BE2C (cell line): ENCODE results near the gene PCYT1B.
A peak's percentile ranks its signal among the peaks of the same experiment; 100 is the strongest.
"Not testable (repeated sequence)": the region's sequence is repeated elsewhere in the genome, so short reads cannot be mapped to it uniquely, and the experiment has no call there.

Experiments
- DNase-seq: peaks from one replicate; pipeline ENCODE4 v3.0.0-alpha.2; 2020
- H3K27me3 ChIP-seq: fragments of 250-450 bp; sonication (Bioruptor Pico); 2 replicates; pipeline ENCODE4 v1.5.1; 2020; ENCODE audit warnings: mild to moderate bottlenecking
- H3K36me3 ChIP-seq: fragments of 250-450 bp; sonication (Bioruptor Pico); 2 replicates; pipeline ENCODE4 v1.5.1; 2020; ENCODE audit warnings: mild to moderate bottlenecking
- H3K4me1 ChIP-seq: fragments of 250-450 bp; sonication (Bioruptor Pico); 2 replicates; pipeline ENCODE4 v1.5.1; 2020
- H3K4me3 ChIP-seq: 2 replicates; pipeline ENCODE4 v1.5.1; 2011; ENCODE audit warnings: low read depth, low read length
- H3K9me3 ChIP-seq: fragments of 250-450 bp; sonication (Bioruptor Pico); 2 replicates; pipeline ENCODE4 v1.5.1; 2020
- TF ChIP-seq, protein P1 (sequence below): IDR thresholded peaks from 2 replicates; pipeline ENCODE4 v1.5.1; 2012; ENCODE audit warnings: mild to moderate bottlenecking, low read depth, low read length

Gene PCYT1B

DNA sequence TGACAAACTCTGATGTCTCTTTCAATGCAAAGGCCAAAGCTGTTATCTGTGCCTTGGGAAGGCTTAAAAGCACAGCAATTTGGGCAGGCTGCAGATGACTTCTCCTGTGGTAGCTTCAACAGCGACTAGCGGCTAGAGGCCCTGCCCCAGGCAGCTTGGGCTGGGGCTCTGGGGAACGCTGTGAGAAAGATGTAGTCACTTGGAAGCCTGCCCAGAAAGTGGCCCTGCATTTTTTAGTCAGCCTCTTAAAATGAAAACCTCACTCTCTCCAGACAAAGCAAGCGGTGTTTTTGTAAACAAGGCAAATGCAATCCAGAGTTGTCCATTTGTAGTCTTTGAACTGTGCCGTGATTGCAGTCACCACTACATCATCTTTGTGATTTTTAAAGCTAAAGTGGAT is 27.5 kb downstream of the PCYT1B start:
- peak; percentile 60 for DNase-seq

DNA sequence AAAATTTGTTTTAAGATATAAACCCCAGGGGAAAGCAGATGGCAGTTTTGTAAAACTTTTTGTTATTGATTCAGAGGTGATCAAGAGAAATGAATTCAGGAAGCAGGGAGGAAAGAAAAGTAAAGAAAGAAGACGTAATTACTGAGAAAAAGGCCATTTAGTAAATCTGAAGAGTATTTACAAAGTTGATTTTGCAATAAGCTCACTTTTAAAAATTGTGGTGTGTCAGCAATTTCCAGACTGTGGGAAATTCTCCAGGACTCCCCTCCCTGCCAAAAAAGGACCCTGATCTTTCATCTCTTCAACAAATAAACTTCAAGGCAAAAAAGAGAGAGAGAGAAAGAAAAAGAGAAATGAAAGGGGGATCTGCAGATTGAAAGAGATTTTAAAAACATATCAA is 36.6 kb downstream of the PCYT1B start:
- TF ChIP-seq, protein P1, sequence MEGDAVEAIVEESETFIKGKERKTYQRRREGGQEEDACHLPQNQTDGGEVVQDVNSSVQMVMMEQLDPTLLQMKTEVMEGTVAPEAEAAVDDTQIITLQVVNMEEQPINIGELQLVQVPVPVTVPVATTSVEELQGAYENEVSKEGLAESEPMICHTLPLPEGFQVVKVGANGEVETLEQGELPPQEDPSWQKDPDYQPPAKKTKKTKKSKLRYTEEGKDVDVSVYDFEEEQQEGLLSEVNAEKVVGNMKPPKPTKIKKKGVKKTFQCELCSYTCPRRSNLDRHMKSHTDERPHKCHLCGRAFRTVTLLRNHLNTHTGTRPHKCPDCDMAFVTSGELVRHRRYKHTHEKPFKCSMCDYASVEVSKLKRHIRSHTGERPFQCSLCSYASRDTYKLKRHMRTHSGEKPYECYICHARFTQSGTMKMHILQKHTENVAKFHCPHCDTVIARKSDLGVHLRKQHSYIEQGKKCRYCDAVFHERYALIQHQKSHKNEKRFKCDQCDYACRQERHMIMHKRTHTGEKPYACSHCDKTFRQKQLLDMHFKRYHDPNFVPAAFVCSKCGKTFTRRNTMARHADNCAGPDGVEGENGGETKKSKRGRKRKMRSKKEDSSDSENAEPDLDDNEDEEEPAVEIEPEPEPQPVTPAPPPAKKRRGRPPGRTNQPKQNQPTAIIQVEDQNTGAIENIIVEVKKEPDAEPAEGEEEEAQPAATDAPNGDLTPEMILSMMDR = no peak
- Histone ChIP-seq H3K4me1 (no peaks in the 10 kb centered on the region), H3K4me3 (no peak overlapping the region), H3K9me3 (no peaks in the 10 kb centered on the region), H3K27me3 (no peaks in the 10 kb centered on the region), H3K36me3 (no peaks in the 10 kb centered on the region)
- DNase-seq = no peak

More for the DNA sequence above, 27.5 kb downstream of the PCYT1B start:
- no peaks in the 10 kb centered on the region for H3K27me3 ChIP-seq
- 0 out of 2 replicates have a peak, but pooled peaks cover 3% of the 10 kb centered on the region for H3K4me1 ChIP-seq
- TF ChIP-seq, protein P1 = no peak
- no peak overlapping the region for H3K4me3 ChIP-seq
- H3K9me3 ChIP-seq = no peaks in the 10 kb centered on the region
- no peaks in the 10 kb centered on the region for H3K36me3 ChIP-seq

DNA sequence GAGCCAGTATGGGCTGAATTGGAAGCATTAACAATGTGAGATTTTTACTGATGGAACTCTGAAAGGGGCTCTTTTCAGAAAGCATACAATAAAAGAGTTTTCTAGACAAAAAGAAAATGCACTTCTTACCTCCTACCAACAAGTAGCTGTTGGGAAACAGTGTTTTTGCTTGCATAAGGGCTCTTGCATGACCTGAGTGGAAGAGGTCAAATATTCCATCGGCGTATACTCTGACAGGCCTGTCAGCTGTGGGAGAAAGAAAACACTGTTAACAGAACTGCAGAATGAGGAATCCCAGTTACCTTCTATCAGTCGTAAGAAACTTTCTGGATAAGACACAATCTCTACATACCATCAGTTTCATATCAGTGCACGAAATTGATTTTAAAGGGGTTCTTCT is 39.5 kb downstream of the PCYT1B start:
- Histone ChIP-seq H3K36me3 (no peaks in the 10 kb centered on the region), H3K4me1 (no peaks in the 10 kb centered on the region), H3K27me3 (no peaks in the 10 kb centered on the region), H3K4me3 (no peak overlapping the region), H3K9me3 (no peaks in the 10 kb centered on the region)
- DNase-seq = no peak
- TF ChIP-seq, protein P1 = no peak

DNA sequence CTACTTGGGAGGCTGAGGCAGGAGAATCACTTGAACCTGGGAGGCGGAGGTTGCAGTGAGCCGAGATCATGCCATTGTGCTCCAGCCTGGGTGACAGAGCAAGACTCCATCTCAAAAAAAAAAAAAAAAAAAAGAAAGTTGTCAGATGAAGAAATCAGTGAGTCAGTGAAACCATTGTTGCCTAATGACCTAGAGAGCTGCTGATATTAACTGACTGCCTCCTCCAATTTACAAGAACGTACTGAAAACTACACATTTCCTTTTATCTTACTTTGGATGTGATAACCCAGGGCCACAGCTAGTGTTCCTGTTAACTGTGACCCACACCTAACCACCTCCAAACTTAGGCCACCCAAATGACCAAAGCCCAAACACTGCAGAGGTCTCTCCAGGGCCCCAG is 41.2 kb downstream of the PCYT1B start:
- not testable (repeated sequence) for H3K4me1 ChIP-seq, DNase-seq, H3K36me3 ChIP-seq, H3K27me3 ChIP-seq, H3K9me3 ChIP-seq, H3K4me3 ChIP-seq

DNA sequence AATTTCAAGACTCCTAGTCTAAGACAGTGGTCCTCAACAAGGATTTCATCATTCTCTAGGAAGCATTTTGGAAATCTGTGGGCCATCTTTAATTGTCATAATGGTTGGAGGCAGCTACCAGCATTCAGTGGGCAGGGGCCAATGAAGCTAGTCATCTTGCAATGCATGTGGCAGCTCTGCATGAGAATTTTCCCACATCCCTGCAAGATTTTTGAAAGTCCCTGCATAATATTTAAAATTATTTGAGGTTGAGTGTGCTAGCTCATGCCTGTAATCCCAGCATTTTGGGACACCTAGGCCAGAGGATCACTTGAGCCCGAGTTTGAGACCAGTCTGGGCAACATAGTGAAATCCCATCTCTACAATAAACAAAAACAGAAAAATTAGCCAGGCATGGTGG is 44.0 kb downstream of the PCYT1B start:
- H3K36me3 ChIP-seq = no peaks in the 10 kb centered on the region
- no peak overlapping the region for H3K4me3 ChIP-seq
- DNase-seq = no peak
- TF ChIP-seq, protein P1 = no peak
- no peaks in the 10 kb centered on the region for H3K27me3 ChIP-seq
- H3K4me1 ChIP-seq = no peaks in the 10 kb centered on the region
- no peaks in the 10 kb centered on the region for H3K9me3 ChIP-seq

DNA sequence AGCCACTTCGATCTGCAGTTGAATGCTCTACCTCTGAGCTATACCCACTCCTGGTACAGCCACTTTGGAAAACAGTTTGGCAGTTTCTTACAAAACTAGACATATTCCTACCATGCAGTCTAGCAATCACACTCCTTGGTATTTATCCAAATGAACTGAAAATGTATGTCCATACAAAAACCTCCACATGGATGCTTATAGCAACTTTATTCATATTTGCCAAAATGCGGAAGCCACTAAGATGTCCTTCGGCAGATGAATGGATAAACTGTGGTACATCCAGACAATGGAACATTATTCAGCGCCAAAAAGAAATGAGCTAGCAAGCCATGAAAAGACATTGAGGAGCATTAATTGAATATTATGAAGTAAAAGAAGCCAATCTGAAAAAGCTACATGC is 45.3 kb downstream of the PCYT1B start:
- DNase-seq = no peak
- Histone ChIP-seq H3K36me3 (no peaks in the 10 kb centered on the region), H3K4me3 (no peak overlapping the region), H3K4me1 (no peaks in the 10 kb centered on the region), H3K9me3 (no peaks in the 10 kb centered on the region), H3K27me3 (no peaks in the 10 kb centered on the region)
- TF ChIP-seq, protein P1 = no peak

DNA sequence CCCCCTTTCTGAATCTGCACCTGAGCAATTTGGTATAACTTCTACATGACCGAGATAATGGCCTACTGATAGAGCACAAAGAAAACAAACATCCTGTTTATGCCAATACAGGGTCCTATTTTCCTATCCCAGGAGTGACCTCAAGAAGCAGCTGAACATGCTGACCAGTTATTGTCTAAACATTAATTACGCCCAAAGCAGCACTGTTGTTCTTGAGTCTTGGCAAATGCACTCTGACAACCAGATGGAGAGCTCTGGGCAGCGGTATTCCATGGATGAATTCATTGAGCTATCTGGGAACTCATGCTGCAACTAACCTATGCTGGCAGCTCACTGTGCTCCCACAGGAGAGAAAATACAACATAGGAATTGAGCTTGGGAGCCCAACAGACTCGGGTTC is 52.6 kb downstream of the PCYT1B start:
- no peak for DNase-seq
- H3K36me3 ChIP-seq = no peaks in the 10 kb centered on the region
- no peaks in the 10 kb centered on the region for H3K4me1 ChIP-seq
- TF ChIP-seq, protein P1 = no peak
- H3K27me3 ChIP-seq = no peaks in the 10 kb centered on the region
- H3K4me3 ChIP-seq = no peak overlapping the region
- H3K9me3 ChIP-seq = no peaks in the 10 kb centered on the region
